C4-2B (cell line): ENCODE measurements around the gene FBRSL1.

Source experiments
- H3K27ac ChIP-seq: fragments of 450-650 bp; 2 replicates; pipeline ENCODE4 v1.5.1; 2017
- CTCF ChIP-seq: fragments of 450-650 bp; conservative IDR thresholded peaks from 2 replicates; pipeline ENCODE4 v1.5.1; 2017; ENCODE audit warnings: mild to moderate bottlenecking
- ZFX ChIP-seq: fragments of 450-650 bp; IDR thresholded peaks from 2 replicates; pipeline ENCODE4 v1.6.1; 2017

Gene FBRSL1

GRCh38 chr12:132533584-132533958, 43.6 kb downstream of the FBRSL1 start:
- TF ChIP-seq ZFX = no peak
- no peak for TF ChIP-seq CTCF
- no peak overlapping the region for H3K27ac ChIP-seq

- TF ChIP-seq CTCF (no peak), ZFX (no peak)
- H3K27ac ChIP-seq = no peak overlapping the region
Measured at GRCh38 chr12:132534076-132534475, 44.1 kb downstream of the FBRSL1 start.

GRCh38 chr12:132535019-132535418, 45.1 kb downstream of the FBRSL1 start:
- TF ChIP-seq ZFX = no peak
- no peak for TF ChIP-seq CTCF
- H3K27ac ChIP-seq = no peak overlapping the region

GRCh38 chr12:132536102-132536876, 46.3 kb downstream of the FBRSL1 start:
- no peak for TF ChIP-seq ZFX
- TF ChIP-seq CTCF = no peak
- no peak overlapping the region for H3K27ac ChIP-seq

- no peak overlapping the region for H3K27ac ChIP-seq
- TF ChIP-seq CTCF = no peak
- no peak for TF ChIP-seq ZFX
Measured at GRCh38 chr12:132537049-132537448, 47.1 kb downstream of the FBRSL1 start.

GRCh38 chr12:132537836-132538662, 48.1 kb downstream of the FBRSL1 start:
- TF ChIP-seq ZFX (no peak), CTCF (no peak)
- no peak overlapping the region for H3K27ac ChIP-seq

- no peak overlapping the region for H3K27ac ChIP-seq
- no peak for TF ChIP-seq CTCF
- TF ChIP-seq ZFX = no peak
Measured at GRCh38 chr12:132538663-132538990, 48.7 kb downstream of the FBRSL1 start.
